ENCODE measurements around the gene BSDC1. TPM values are rescaled to one million over a fixed set of nuclear protein-coding genes. Genes with fewer than 3 reads are reported as not detected.

Gene BSDC1
- total and polyA plus RNA-seq, 2 of the 13 experiments (the other 11 are each of a cell fraction or from before 2014, with no cell fraction given) = 40.3 to 64.2 TPM

DNA sequence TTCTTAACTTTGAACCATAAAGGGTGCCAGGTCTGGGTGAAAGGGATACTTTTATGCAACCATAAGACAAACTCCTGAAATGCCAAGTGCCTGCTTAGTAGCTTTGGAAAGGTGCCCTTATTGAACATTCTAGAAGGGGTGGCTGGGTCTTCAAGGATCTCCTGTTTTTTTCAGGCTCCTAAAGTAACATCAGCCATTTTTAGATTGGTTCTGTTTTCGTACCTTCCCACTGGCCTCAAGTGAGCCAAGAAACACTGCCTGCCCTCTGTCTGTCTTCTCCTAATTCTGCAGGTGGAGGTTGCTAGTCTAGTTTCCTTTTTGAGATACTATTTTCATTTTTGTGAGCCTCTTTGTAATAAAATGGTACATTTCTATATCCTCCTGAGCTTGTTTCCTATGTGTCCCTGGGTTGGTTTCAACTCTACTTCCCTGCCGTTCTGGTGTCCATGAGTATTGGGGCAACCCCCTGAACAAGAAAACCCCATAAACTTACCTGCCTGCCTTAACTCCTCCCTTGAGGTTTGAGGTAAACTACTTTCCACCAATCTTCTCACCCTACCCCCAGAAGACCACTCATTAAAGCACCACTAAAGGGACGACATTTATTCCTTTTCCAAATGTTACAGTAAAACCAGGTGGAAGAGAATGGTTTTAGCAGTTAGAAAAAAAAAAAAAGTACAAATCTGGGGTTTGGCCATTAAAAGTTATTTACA is 60.8 kb downstream of the BSDC1 start (continued):
- TF ChIP-seq ZFP41 (CRISPR knock-in tag; IDR thresholded peaks at IDR 0.05; ENCODE audit: borderline replicate concordance) (no peak), POLR2A (IDR thresholded peaks at IDR 0.05; ENCODE audit: insufficient read depth in 1 of 2, low read depth in 2 of 2, low read length in 2 of 2) (peak in 1 of 2 experiments; percentile 16; a peak in 1 of 4 replicates), RBM22 (optimal IDR thresholded peaks at IDR 0.05; ENCODE audit: low read length) (peak; percentile 75)
- TF ChIP-seq, protein P1, sequence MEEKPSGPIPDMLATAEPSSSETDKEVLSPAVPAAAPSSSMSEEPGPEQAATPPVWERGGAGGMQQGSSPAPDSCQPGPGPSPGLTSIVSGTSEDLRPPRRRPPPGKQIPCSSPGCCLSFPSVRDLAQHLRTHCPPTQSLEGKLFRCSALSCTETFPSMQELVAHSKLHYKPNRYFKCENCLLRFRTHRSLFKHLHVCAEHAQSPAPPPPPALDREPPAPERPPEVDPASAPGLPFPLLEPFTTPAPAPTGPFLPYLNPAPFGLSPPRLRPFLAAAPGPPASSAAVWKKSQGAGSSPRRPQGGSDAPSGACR (CRISPR knock-in tag; IDR thresholded peaks at IDR 0.05) = no peak
- TF ChIP-seq, protein P2, sequence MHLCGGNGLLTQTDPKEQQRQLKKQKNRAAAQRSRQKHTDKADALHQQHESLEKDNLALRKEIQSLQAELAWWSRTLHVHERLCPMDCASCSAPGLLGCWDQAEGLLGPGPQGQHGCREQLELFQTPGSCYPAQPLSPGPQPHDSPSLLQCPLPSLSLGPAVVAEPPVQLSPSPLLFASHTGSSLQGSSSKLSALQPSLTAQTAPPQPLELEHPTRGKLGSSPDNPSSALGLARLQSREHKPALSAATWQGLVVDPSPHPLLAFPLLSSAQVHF (CRISPR knock-in tag; IDR thresholded peaks at IDR 0.05) = no peak

- 100% methylated on average over 2 of the region's 3 CpGs for WGBS (ENCODE audit: low lambda C conversion rate)
- FAIRE-seq (no peak), ATAC-seq (no peak), DNase-seq (ENCODE audit: low spot score) (no peak)
- ChIA-PET CTCF (ENCODE audit: low intra/inter-chr PET ratio, low total read pairs) (no interaction called here), POLR2A (interaction anchor here (0.7 to 4.8 kb wide), 14 partner anchors 9 to 132 kb away, joined by 3 to 84 read pairs (median 3); partner anchors contain the start of genes BSDC1, CCDC28B and HDAC1)
- Histone ChIP-seq H3K9me3 (ENCODE audit: low read length) (no peaks in the 10 kb centered on the region), H3K4me1 (ENCODE audit: insufficient read depth, low read length) (peaks cover 31% of the 10 kb centered on the region), H2AFZ (ENCODE audit: low read length) (no peak overlapping the region), H3K27ac (ENCODE audit: extremely low read length, insufficient read depth, low read length) (peak overlapping the region; percentile 17), H4K20me1 (ENCODE audit: insufficient read depth, low read length) (peaks cover 14% of the 10 kb centered on the region), H3K27me3 (ENCODE audit: control insufficient read depth in 1 of 2, insufficient read depth in 2 of 2, low read length in 2 of 2) (no peaks in the 10 kb centered on the region), H3K4me3 (replicated peaks in 1 of 3; ENCODE audit: insufficient read depth in 1 of 3, low read depth in 2 of 3, low read length in 3 of 3) (no peak overlapping the region), H3K9ac (ENCODE audit: insufficient read depth, low read depth, low read length) (no peak overlapping the region), H3K4me2 (ENCODE audit: low read depth, low read length) (no peak overlapping the region), H3K79me2 (ENCODE audit: insufficient read depth, low read length) (peaks cover 14% of the 10 kb centered on the region), H3K36me3 (replicated peaks in 1 of 2; ENCODE audit: control insufficient read depth in 1 of 2, insufficient read depth in 2 of 2, low read length in 2 of 2) (peaks cover 36 to 67% of the 10 kb centered on the region in 2 experiments)
- intact Hi-C loops (cut with micrococcal nuclease; ENCODE audit: unreplicated experiment) (loop anchor here (10.0 kb wide), 1 partner anchor 62 kb away; the partner anchor contains the start of gene BSDC1), in situ Hi-C loops (cut with HindIII; ENCODE audit: extremely low pct_ligation_motif_present, low pct_unique_long_range_greater_than_20kb) (no loop called here)
- BruUV-seq (replicated peaks) = no TSS peak
- TF ChIP-seq ZNF552 (CRISPR knock-in tag; IDR thresholded peaks at IDR 0.05; ENCODE audit: borderline replicate concordance) (no peak), ZNF335 (CRISPR knock-in tag; IDR thresholded peaks at IDR 0.05) (no peak), CCAR2 (optimal IDR thresholded peaks at IDR 0.05; ENCODE audit: low read depth, low read length) (no peak), ZNF296 (CRISPR knock-in tag; conservative IDR thresholded peaks at IDR 0.05) (no peak), SSRP1 (CRISPR knock-in tag; IDR thresholded peaks at IDR 0.05) (0 out of 2 replicates have a peak, but pooled peaks have one; percentile 85), ZFP37 (CRISPR knock-in tag; IDR thresholded peaks at IDR 0.05; ENCODE audit: borderline replicate concordance) (no peak), FOXK2 (IDR thresholded peaks at IDR 0.05) (no peak), ZNF20 (CRISPR knock-in tag; IDR thresholded peaks at IDR 0.05) (no peak), FOXK1 (CRISPR knock-in tag; IDR thresholded peaks at IDR 0.05; ENCODE audit: borderline replicate concordance, low read depth) (no peak), ZSCAN30 (CRISPR knock-in tag; IDR thresholded peaks at IDR 0.05) (no peak), BRCA1 (CRISPR knock-in tag; IDR thresholded peaks at IDR 0.05) (no peak), ARNTL (CRISPR knock-in tag; IDR thresholded peaks at IDR 0.05) (no peak), HNRNPLL (IDR thresholded peaks at IDR 0.05; ENCODE audit: low read depth, low read length, poor library complexity, severe bottlenecking) (no peak), TP53 (CRISPR knock-in tag; conservative IDR thresholded peaks at IDR 0.05) (no peak), HMG20A (CRISPR knock-in tag; IDR thresholded peaks at IDR 0.05; ENCODE audit: borderline replicate concordance) (no peak)
- TF ChIP-seq, protein P3, sequence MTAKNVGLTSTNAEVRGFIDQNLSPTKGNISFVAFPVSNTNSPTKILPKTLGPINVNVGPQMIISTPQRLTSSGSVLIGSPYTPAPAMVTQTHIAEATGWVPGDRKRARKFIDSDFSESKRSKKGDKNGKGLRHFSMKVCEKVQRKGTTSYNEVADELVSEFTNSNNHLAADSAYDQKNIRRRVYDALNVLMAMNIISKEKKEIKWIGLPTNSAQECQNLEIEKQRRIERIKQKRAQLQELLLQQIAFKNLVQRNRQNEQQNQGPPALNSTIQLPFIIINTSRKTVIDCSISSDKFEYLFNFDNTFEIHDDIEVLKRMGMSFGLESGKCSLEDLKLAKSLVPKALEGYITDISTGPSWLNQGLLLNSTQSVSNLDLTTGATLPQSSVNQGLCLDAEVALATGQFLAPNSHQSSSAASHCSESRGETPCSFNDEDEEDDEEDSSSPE (CRISPR knock-in tag; IDR thresholded peaks at IDR 0.05) = no peak
Measured at GRCh38 chr1:32332290-32333079, 61.8 kb downstream of the BSDC1 start.

All from HepG2 (cell line).